Smooth muscle cell (in vitro differentiated cells): ENCODE measurements around the gene TENT5A. TPM values are rescaled to one million over a fixed set of nuclear protein-coding genes. Genes with fewer than 3 reads are reported as not detected.

ENCODE experiments used
- DNase-seq: peaks from one replicate; lab custom pipeline; 2025; ENCODE audit not compliant: unreplicated experiment; lab: John Stamatoyannopoulos, UW
- H2AFZ ChIP-seq: fragments of 200-600 bp; sonication (generic); 2 replicates; pipeline ENCODE4 v1.6.0; 2016; ENCODE audit warnings: antibody characterized with exemption, low read depth, mild to moderate bottlenecking
- H3F3A ChIP-seq: fragments of 200-600 bp; sonication (generic); 2 replicates; pipeline ENCODE4 v1.6.0; 2017; ENCODE audit warnings: antibody characterized with exemption, low read depth
- H3K27ac ChIP-seq: fragments of 200-600 bp; sonication (generic); 2 replicates; pipeline ENCODE4 v1.5.1; 2016; ENCODE audit warnings: low read depth, mild to moderate bottlenecking
- H3K27me3 ChIP-seq: fragments of 200-600 bp; sonication (generic); 2 replicates; pipeline ENCODE4 v1.6.1; 2016; ENCODE audit warnings: low read depth, mild to moderate bottlenecking
- H3K36me3 ChIP-seq: fragments of 200-600 bp; sonication (generic); 2 replicates; pipeline ENCODE4 v1.5.1; 2016; ENCODE audit warnings: low read depth
- H3K4me1 ChIP-seq: fragments of 200-600 bp; sonication (generic); 2 replicates; pipeline ENCODE4 v1.5.1; 2016; ENCODE audit warnings: low read depth
- H3K4me2 ChIP-seq: fragments of 200-600 bp; sonication (generic); 2 replicates; pipeline ENCODE4 v1.6.0; 2016; ENCODE audit warnings: mild to moderate bottlenecking
- H3K4me3 ChIP-seq: fragments of 200-600 bp; sonication (generic); 2 replicates; pipeline ENCODE4 v1.5.1; 2016; ENCODE audit warnings: mild to moderate bottlenecking
- H3K79me2 ChIP-seq: fragments of 200-600 bp; sonication (generic); 2 replicates; pipeline ENCODE4 v1.6.0; 2016; ENCODE audit warnings: low read depth, mild to moderate bottlenecking
- H3K9ac ChIP-seq: fragments of 200-600 bp; sonication (generic); 2 replicates; pipeline ENCODE4 v1.6.0; 2016; ENCODE audit warnings: low read depth
- H3K9me3 ChIP-seq: fragments of 200-600 bp; sonication (generic); replicated peaks from 2 replicates; pipeline ENCODE4 v1.5.1; 2016; ENCODE audit warnings: low read depth
- H4K20me1 ChIP-seq: fragments of 200-600 bp; sonication (generic); 2 replicates; pipeline ENCODE4 v1.6.0; 2016; ENCODE audit warnings: low read depth
- CTCF ChIP-seq: fragments of 200-600 bp; sonication (generic); IDR thresholded peaks from 2 replicates; pipeline ENCODE4 v1.5.1; 2017; ENCODE audit warnings: borderline replicate concordance, mild to moderate bottlenecking, antibody characterized with exemption; ENCODE audit not compliant: insufficient read depth, poor library complexity, severe bottlenecking
- WGBS: methylation state at CpG from one replicate; pipeline ENCODE4 v1.1.7; 2016; ENCODE audit warnings: low lambda C conversion rate; 5-methylcytosine and 5-hydroxymethylcytosine counted together
- polyA plus RNA-seq: library from polyadenylated mRNA; unstranded; fragments of >200 nt; fragmentation: Nextera tagmentation; extraction: Ambion mirVana; gene quantifications from 2 replicates; pipeline ENCODE4 v1.2.1, GENCODE V29; 2016
- total RNA-seq: library from RNA; depleted of rRNA; stranded (reverse); fragments of >200 nt; gene quantifications from 2 replicates; pipeline ENCODE4 v1.2.3, GENCODE V29; 2014

TENT5A gene
- total and polyA plus RNA-seq, 2 experiments from 2014 or later: 123 to 151 TPM

GRCh38 chr6:81788748-81789147 is 36.3 kb upstream of the TENT5A start:
- H3F3A ChIP-seq: peaks cover 8% of the 10 kb centered on the region
- H3K36me3 ChIP-seq: no peaks in the 10 kb centered on the region
- H4K20me1 ChIP-seq: no peaks in the 10 kb centered on the region
- no peaks in the 10 kb centered on the region for H3K27me3 ChIP-seq
- no peaks in the 10 kb centered on the region for H3K79me2 ChIP-seq
- H3K4me1 ChIP-seq: peaks cover 31% of the 10 kb centered on the region
- no peak overlapping the region for H3K4me2 ChIP-seq
- H3K9me3 ChIP-seq: no peaks in the 10 kb centered on the region
- H3K9ac ChIP-seq: no peak overlapping the region
- no peak for TF ChIP-seq CTCF
- no peak for DNase-seq
- H3K4me3 ChIP-seq: no peak overlapping the region
- peak overlapping the region; percentile 61 for H2AFZ ChIP-seq
- peak overlapping the region; percentile 55 for H3K27ac ChIP-seq

- no peak overlapping the region for H2AFZ ChIP-seq
- no peaks in the 10 kb centered on the region for H3K9me3 ChIP-seq
- 41% methylated on average over 3 of the region's 3 CpGs for WGBS
- DNase-seq: no peak
- H3K4me1 ChIP-seq: peaks cover 31% of the 10 kb centered on the region
- no peak for TF ChIP-seq CTCF
- H3F3A ChIP-seq: peaks cover 8% of the 10 kb centered on the region
- H3K9ac ChIP-seq: no peak overlapping the region
- no peaks in the 10 kb centered on the region for H3K79me2 ChIP-seq
- peak overlapping the region; percentile 46 for H3K4me2 ChIP-seq
- peak overlapping the region; percentile 55 for H3K27ac ChIP-seq
- H3K27me3 ChIP-seq: no peaks in the 10 kb centered on the region
- H3K4me3 ChIP-seq: no peak overlapping the region
- no peaks in the 10 kb centered on the region for H3K36me3 ChIP-seq
- H4K20me1 ChIP-seq: no peaks in the 10 kb centered on the region
Observed at GRCh38 chr6:81787313-81788068, 35.0 kb upstream of the TENT5A start.

- WGBS: 92% methylated on average over 1 of the region's 1 CpG
- Histone ChIP-seq H3K4me1 (peaks cover 31% of the 10 kb centered on the region), H2AFZ (no peak overlapping the region)
Observed at GRCh38 chr6:81786150-81786549, 33.7 kb upstream of the TENT5A start.

More at GRCh38 chr6:81786150-81786549, 33.7 kb upstream of the TENT5A start:
- Histone ChIP-seq H3K4me3 (no peak overlapping the region), H3K36me3 (no peaks in the 10 kb centered on the region), H3K27me3 (no peaks in the 10 kb centered on the region), H3K9me3 (no peaks in the 10 kb centered on the region), H3K9ac (no peak overlapping the region), H3K4me2 (no peak overlapping the region), H3K27ac (peak overlapping the region; percentile 55), H3F3A (peaks cover 8% of the 10 kb centered on the region), H4K20me1 (no peaks in the 10 kb centered on the region), H3K79me2 (no peaks in the 10 kb centered on the region)
- DNase-seq: no peak
- TF ChIP-seq CTCF: no peak
